Spinal cord (tissue), 10 donors: ENCODE results near the gene TRAF3IP1. TPM values are rescaled to one million over a fixed set of nuclear protein-coding genes. Genes with fewer than 3 reads are reported as not detected.
"Not testable (repeated sequence)": the region's sequence is repeated elsewhere in the genome, so short reads cannot be mapped to it uniquely, and the experiment has no call there.

Experiments
- DNase-seq, 6 donors: peaks; one replicate each; pipeline versions ENCODE4 v3.0.0 to v3.0.0-alpha.2; 2013 to 2015; ENCODE audit warnings: low spot score in 6 of 6, low read depth in 4 of 6
- H3K27ac ChIP-seq: one replicate; pipeline ENCODE4 v1.5.1; 2013; ENCODE audit warnings: low read depth, low read length, control low read depth
- H3K27me3 ChIP-seq: one replicate; pipeline ENCODE4 v1.6.1; 2013; ENCODE audit warnings: low read length; ENCODE audit not compliant: control insufficient read depth, insufficient read depth
- H3K36me3 ChIP-seq: one replicate; pipeline ENCODE4 v1.6.1; 2013; ENCODE audit warnings: low read length; ENCODE audit not compliant: control insufficient read depth, insufficient read depth
- H3K4me1 ChIP-seq: one replicate; pipeline ENCODE4 v1.6.1; 2013; ENCODE audit warnings: low read length; ENCODE audit not compliant: control insufficient read depth, insufficient read depth
- H3K4me3 ChIP-seq: one replicate; pipeline ENCODE4 v1.5.1; 2013; ENCODE audit warnings: low read depth, low read length, control low read depth
- H3K9me3 ChIP-seq: one replicate; pipeline ENCODE4 v1.6.1; 2013; ENCODE audit warnings: low read length; ENCODE audit not compliant: control insufficient read depth, insufficient read depth
- WGBS: methylation state at CpG from one replicate; pipeline ENCODE4 v1.1.5; 2013; ENCODE audit warnings: missing lambda C conversion rate; ENCODE audit not compliant: insufficient coverage; 5-methylcytosine and 5-hydroxymethylcytosine counted together
- polyA plus RNA-seq, 2 donors: library from polyadenylated mRNA; unstranded; fragments of 120-200 nt; gene quantifications; one replicate each; pipeline ENCODE4 v1.2.1, GENCODE V29; 2013; ENCODE audit not compliant: insufficient read length in 2 of 2
- total RNA-seq, 2 donors: library from RNA; depleted of rRNA in 1 of 2; stranded (reverse); fragments of 120-200 nt in 1 of 2; fragments of >200 nt in 1 of 2; gene quantifications; one replicate each; pipeline versions ENCODE4 v1.2.3 to v1.2.4, GENCODE V29; 2013 to 2014
- donor health status: healthy.

Gene TRAF3IP1
- total and polyA plus RNA-seq, 4 donors = 12.2 to 19.2 (median 17.6) TPM

- no peaks in the 10 kb centered on the region for H3K9me3 ChIP-seq
- DNase-seq = no peak
- peak overlapping the region; percentile 54 for H3K4me3 ChIP-seq
- WGBS = 50% methylated on average over 8 of the region's 9 CpGs
- no peaks in the 10 kb centered on the region for H3K27me3 ChIP-seq
- no peak overlapping the region for H3K27ac ChIP-seq
- peaks cover 12% of the 10 kb centered on the region for H3K36me3 ChIP-seq
- peaks cover 21% of the 10 kb centered on the region for H3K4me1 ChIP-seq
Observed at GRCh38 chr2:238321467-238321866, 1.1 kb downstream of the TRAF3IP1 start.

DNA sequence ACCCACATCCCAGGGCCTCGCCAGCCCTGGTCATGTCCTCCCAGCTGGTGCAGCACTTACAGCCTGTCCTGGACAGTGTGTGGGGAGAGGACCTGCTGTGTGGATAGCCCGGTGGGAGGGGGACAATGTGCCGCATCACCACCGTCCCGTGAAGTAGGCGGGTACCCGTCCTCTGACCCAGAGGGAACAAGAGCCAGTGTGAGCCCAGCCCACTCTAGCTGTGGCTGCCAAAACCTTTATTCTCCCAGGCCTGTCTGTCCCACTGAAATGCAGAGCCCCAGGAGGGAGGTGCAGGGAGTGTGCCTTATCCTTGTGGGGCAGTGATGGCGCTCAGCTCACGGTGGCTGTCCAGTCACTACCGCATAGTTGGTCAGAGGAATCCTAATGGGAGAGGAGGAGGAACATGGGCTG lies 1.7 kb downstream of the TRAF3IP1 start:
- no peak overlapping the region for H3K4me3 ChIP-seq
- H3K27ac ChIP-seq = no peak overlapping the region
- 73% methylated on average over 7 of the region's 10 CpGs for WGBS
- no peak for DNase-seq
- H3K4me1 ChIP-seq = peaks cover 21% of the 10 kb centered on the region
- H3K27me3 ChIP-seq = no peaks in the 10 kb centered on the region
- no peaks in the 10 kb centered on the region for H3K9me3 ChIP-seq
- peaks cover 16% of the 10 kb centered on the region for H3K36me3 ChIP-seq

- not testable (repeated sequence) for H3K27ac ChIP-seq, H3K9me3 ChIP-seq, H3K4me3 ChIP-seq, DNase-seq, H3K27me3 ChIP-seq
- Histone ChIP-seq H3K36me3 (peaks cover 26% of the 10 kb centered on the region), H3K4me1 (peaks cover 21% of the 10 kb centered on the region)
- 98% methylated on average over 6 of the region's 7 CpGs for WGBS
Observed at GRCh38 chr2:238324248-238324647, 3.9 kb downstream of the TRAF3IP1 start.

DNA sequence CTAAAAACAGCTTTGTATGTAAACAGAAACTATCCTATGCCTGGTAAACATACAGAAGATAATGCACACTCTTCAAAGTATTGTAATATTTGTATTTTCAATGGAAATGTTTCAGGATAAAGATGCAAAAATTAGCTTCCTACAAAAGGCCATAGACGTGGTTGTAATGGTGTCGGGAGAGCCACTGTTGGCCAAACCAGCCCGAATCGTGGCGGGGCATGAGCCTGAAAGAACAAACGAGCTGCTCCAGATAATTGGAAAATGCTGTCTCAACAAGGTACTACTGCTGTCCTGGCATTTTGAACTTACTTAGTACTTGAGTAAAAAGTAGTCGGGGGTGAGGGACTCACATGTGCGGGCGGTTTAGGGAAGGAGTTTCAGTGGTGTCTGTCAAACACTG lies 5.4 kb downstream of the TRAF3IP1 start:
- H3K27ac ChIP-seq = no peak overlapping the region
- 88% methylated on average over 9 of the region's 9 CpGs for WGBS
- peaks cover 31% of the 10 kb centered on the region for H3K36me3 ChIP-seq
- DNase-seq = no peak
- no peaks in the 10 kb centered on the region for H3K27me3 ChIP-seq
- no peak overlapping the region for H3K4me3 ChIP-seq
- no peaks in the 10 kb centered on the region for H3K9me3 ChIP-seq
- H3K4me1 ChIP-seq = peaks cover 16% of the 10 kb centered on the region

- no peaks in the 10 kb centered on the region for H3K9me3 ChIP-seq
- no peaks in the 10 kb centered on the region for H3K27me3 ChIP-seq
- 96% methylated on average over 11 of the region's 12 CpGs for WGBS
- H3K36me3 ChIP-seq = peaks cover 34% of the 10 kb centered on the region
- H3K4me3 ChIP-seq = no peak overlapping the region
- DNase-seq = no peak
- H3K4me1 ChIP-seq = peaks cover 5% of the 10 kb centered on the region
- H3K27ac ChIP-seq = no peak overlapping the region
Observed at GRCh38 chr2:238326801-238327365, 6.6 kb downstream of the TRAF3IP1 start.

DNA sequence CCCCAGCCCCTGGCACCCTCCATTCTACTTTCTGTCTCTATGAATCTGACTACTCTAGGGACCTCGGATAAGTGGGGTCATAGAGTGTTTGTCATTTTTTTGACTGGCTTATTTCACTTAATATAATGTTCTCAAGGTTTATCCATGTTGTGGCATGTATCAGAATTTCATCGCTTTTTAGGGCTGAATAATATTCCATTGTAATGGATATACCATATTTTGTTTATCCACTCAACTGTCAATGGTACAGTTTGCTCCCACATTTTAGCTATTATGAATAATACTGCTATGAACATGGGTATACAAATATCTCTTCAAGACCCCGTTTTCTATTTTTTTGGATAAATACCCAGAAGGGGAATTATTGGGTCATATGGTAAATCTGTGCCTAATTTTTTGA lies 7.4 kb downstream of the TRAF3IP1 start:
- no peaks in the 10 kb centered on the region for H3K27me3 ChIP-seq
- H3K4me1 ChIP-seq = no peaks in the 10 kb centered on the region
- H3K27ac ChIP-seq = no peak overlapping the region
- H3K36me3 ChIP-seq = peaks cover 33% of the 10 kb centered on the region
- DNase-seq = no peak
- WGBS = no CpG with 5 or more reads among the region's 3 CpGs
- no peaks in the 10 kb centered on the region for H3K9me3 ChIP-seq
- H3K4me3 ChIP-seq = no peak overlapping the region

- Histone ChIP-seq H3K27ac (no peak overlapping the region), H3K4me3 (no peak overlapping the region), H3K36me3 (peaks cover 36% of the 10 kb centered on the region), H3K9me3 (no peaks in the 10 kb centered on the region), H3K27me3 (no peaks in the 10 kb centered on the region), H3K4me1 (no peaks in the 10 kb centered on the region)
- DNase-seq = no peak
- WGBS = 90% methylated on average over 9 of the region's 9 CpGs
Observed at GRCh38 chr2:238330391-238330790, 10.1 kb downstream of the TRAF3IP1 start.

DNA sequence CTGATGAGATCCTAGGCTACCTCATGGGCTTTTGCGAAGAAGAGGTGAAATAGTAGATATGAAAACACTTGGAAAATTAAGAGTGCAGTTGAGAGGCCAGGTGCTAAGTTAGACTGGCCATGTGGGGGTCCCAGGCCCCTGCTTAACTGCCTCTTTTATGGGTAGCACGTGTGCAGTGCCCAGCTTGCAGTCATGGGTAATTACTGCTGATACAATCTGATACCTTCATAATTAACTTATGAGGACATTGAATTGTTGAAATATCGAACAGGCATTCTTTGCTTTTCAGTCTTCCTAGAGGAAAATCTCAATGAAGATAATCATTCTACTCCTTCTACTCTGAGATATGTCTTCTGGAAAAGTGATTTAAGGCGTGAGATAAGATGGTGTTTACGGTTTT lies 11.6 kb downstream of the TRAF3IP1 start:
- H3K4me1 ChIP-seq = peaks cover 7% of the 10 kb centered on the region
- H3K27ac ChIP-seq = no peak overlapping the region
- H3K9me3 ChIP-seq = no peaks in the 10 kb centered on the region
- no peak for DNase-seq
- peaks cover 32% of the 10 kb centered on the region for H3K36me3 ChIP-seq
- H3K27me3 ChIP-seq = no peaks in the 10 kb centered on the region
- H3K4me3 ChIP-seq = no peak overlapping the region
- WGBS = no CpG with 5 or more reads among the region's 5 CpGs

GRCh38 chr2:238334885-238335284 lies 14.6 kb downstream of the TRAF3IP1 start:
- no peaks in the 10 kb centered on the region for H3K27me3 ChIP-seq
- no peak overlapping the region for H3K4me3 ChIP-seq
- DNase-seq = no peak
- H3K4me1 ChIP-seq = peaks cover 12% of the 10 kb centered on the region
- WGBS = 96% methylated on average over 6 of the region's 6 CpGs
- H3K27ac ChIP-seq = no peak overlapping the region
- peaks cover 42% of the 10 kb centered on the region for H3K36me3 ChIP-seq
- H3K9me3 ChIP-seq = no peaks in the 10 kb centered on the region

GRCh38 chr2:238335591-238335990 lies 15.3 kb downstream of the TRAF3IP1 start:
- H3K4me1 ChIP-seq = peaks cover 12% of the 10 kb centered on the region
- H3K27me3 ChIP-seq, DNase-seq, H3K9me3 ChIP-seq, H3K27ac ChIP-seq, H3K4me3 ChIP-seq: not testable (repeated sequence)
- no CpG with 5 or more reads among the region's 8 CpGs for WGBS
- peaks cover 38% of the 10 kb centered on the region for H3K36me3 ChIP-seq
